ENCODE results near the gene SLC16A13.
A peak's percentile ranks its signal among the peaks of the same experiment; 100 is the strongest.

Gene SLC16A13

GRCh38 chr17:7014261-7014994 lies 21.4 kb upstream of the SLC16A13 start:
- peak; percentile 88 for DNase-seq

- DNase-seq: peak; percentile 32
These were observed 20.5 kb upstream of the SLC16A13 start for GRCh38 chr17:7014995-7015958.

- DNase-seq: no peak
These were observed 19.4 kb upstream of the SLC16A13 start for GRCh38 chr17:7016418-7016817.

GRCh38 chr17:7016886-7017826 lies 18.7 kb upstream of the SLC16A13 start:
- no peak for DNase-seq

- no peak for DNase-seq
These were observed 18.0 kb upstream of the SLC16A13 start for GRCh38 chr17:7017827-7018200.

GRCh38 chr17:7018331-7018964 lies 17.4 kb upstream of the SLC16A13 start:
- no peak for DNase-seq

GRCh38 chr17:7019367-7019766 lies 16.4 kb upstream of the SLC16A13 start:
- no peak for DNase-seq

GRCh38 chr17:7019839-7020519 lies 15.8 kb upstream of the SLC16A13 start:
- DNase-seq: no peak

- DNase-seq: no peak
These were observed 14.7 kb upstream of the SLC16A13 start for GRCh38 chr17:7020894-7021664.

- DNase-seq: peak; percentile 12
These were observed 13.6 kb upstream of the SLC16A13 start for GRCh38 chr17:7021993-7022778.

- no peak for DNase-seq
These were observed 12.8 kb upstream of the SLC16A13 start, which contains the start of gene BCL6B for GRCh38 chr17:7022781-7023571. Gene BCL6B, plus strand, starts transcription at chr17:7023050. Its CDS starts 622 bp downstream, at chr17:7023672.

GRCh38 chr17:7023576-7024401 lies 12.0 kb upstream of the SLC16A13 start:
- DNase-seq: no peak

- DNase-seq: no peak
These were observed 11.4 kb upstream of the SLC16A13 start for GRCh38 chr17:7024402-7024785.

- no peak for DNase-seq
These were observed 10.6 kb upstream of the SLC16A13 start for GRCh38 chr17:7025245-7025644.

GRCh38 chr17:7026471-7027115 lies 9.2 kb upstream of the SLC16A13 start:
- no peak for DNase-seq

GRCh38 chr17:7027335-7027734 lies 8.5 kb upstream of the SLC16A13 start:
- no peak for DNase-seq

GRCh38 chr17:7029096-7029495 lies 6.7 kb upstream of the SLC16A13 start:
- no peak for DNase-seq

- no peak for DNase-seq
These were observed 6.2 kb upstream of the SLC16A13 start for GRCh38 chr17:7029659-7030058.
